Lower lobe of right lung (tissue), 2 donors: Measurements from ENCODE around the gene JHY. TPM values are rescaled to one million over a fixed set of nuclear protein-coding genes. Genes with fewer than 3 reads are reported as not detected.

Source experiments
- ATAC-seq, 2 donors: fragments of 200-7000 bp; cut with Tn5 transposase; one replicate each; pipeline ENCODE4 v1.9.1; 2020 to 2022; ENCODE audit warnings: mild to moderate bottlenecking in 2 of 2, moderate library complexity in 2 of 2
- DNase-seq: peaks from one replicate; pipeline ENCODE4 v3.0.0-alpha.2; 2020
- H3K27ac ChIP-seq: fragments of 200-600 bp; one replicate; pipeline ENCODE4 v1.8.0; 2022
- H3K27me3 ChIP-seq: fragments of 200-600 bp; one replicate; pipeline ENCODE4 v1.8.0; 2022; ENCODE audit warnings: low read depth
- H3K36me3 ChIP-seq: fragments of 200-600 bp; one replicate; pipeline ENCODE4 v1.8.0; 2022; ENCODE audit warnings: mild to moderate bottlenecking
- H3K4me1 ChIP-seq: fragments of 200-600 bp; one replicate; pipeline ENCODE4 v1.8.0; 2022
- H3K4me3 ChIP-seq: fragments of 200-600 bp; one replicate; pipeline ENCODE4 v1.8.0; 2022; ENCODE audit warnings: mild to moderate bottlenecking
- H3K9me3 ChIP-seq: fragments of 200-600 bp; one replicate; pipeline ENCODE4 v1.8.0; 2022
- CTCF ChIP-seq: fragments of 200-600 bp; IDR thresholded peaks from one replicate; pipeline ENCODE4 v1.8.0; 2022; ENCODE audit warnings: antibody characterized with exemption, mild to moderate bottlenecking
- intact Hi-C: fragments of 100-400 bp; cut with DNase I; formaldehyde crosslinking; loops from one replicate; pipeline ENCODE4 v1.11.0; 2022
- total RNA-seq: library from RNA; stranded (reverse); fragmentation: NEBNext Ultra II Directional; extraction: Animal tissue kit (Norgen Biotek cat#: 25700); gene quantifications from one replicate; pipeline ENCODE4 v1.2.1, GENCODE V29; 2021
- donor health status: DM: no; HTN: yes; CAD: no; lungs with severe emphysema.

The JHY gene
- total RNA-seq, 1 donor from 2014 or later: 10.4 TPM

DNA sequence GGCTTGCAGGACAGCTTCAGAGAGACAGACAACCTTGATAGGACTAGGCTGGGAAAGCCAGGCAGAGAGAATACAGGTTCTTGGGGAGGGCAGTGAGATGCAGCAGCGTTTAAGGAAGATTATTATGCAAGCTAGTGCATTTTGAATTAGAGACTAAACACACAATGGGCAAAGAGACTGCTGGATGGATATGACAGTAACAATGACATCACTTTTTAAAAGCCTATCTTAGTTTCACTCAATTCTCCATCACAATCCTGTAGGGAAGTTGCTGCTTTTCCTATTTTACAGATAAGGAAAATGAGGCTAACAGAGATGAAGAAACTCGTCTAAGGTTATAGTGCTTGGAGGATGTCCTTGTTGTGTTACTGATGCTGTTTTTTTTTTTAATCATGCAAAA is 5.6 kb downstream of the JHY start:
- intact Hi-C loops: no loop called here
- H3K4me3 ChIP-seq: no peak overlapping the region
- DNase-seq: no peak

GRCh38 chr11:122893131-122893530 is 10.6 kb downstream of the JHY start:
- intact Hi-C loops: no loop called here
- no peaks in the 10 kb centered on the region for H3K27me3 ChIP-seq
- no peak overlapping the region for H3K4me3 ChIP-seq
- no peaks in the 10 kb centered on the region for H3K4me1 ChIP-seq
- no peak for TF ChIP-seq CTCF
- no peaks in the 10 kb centered on the region for H3K36me3 ChIP-seq
- ATAC-seq (no peak), DNase-seq (no peak)
- H3K9me3 ChIP-seq: no peaks in the 10 kb centered on the region
- H3K27ac ChIP-seq: no peak overlapping the region

More for the DNA sequence above, 5.6 kb downstream of the JHY start:
- no peak overlapping the region for H3K27ac ChIP-seq
- H3K36me3 ChIP-seq: peaks cover 8% of the 10 kb centered on the region
- no peak for TF ChIP-seq CTCF
- H3K4me1 ChIP-seq: peaks cover 8% of the 10 kb centered on the region
- ATAC-seq: no peak
- no peaks in the 10 kb centered on the region for H3K27me3 ChIP-seq
- H3K9me3 ChIP-seq: no peaks in the 10 kb centered on the region

DNA sequence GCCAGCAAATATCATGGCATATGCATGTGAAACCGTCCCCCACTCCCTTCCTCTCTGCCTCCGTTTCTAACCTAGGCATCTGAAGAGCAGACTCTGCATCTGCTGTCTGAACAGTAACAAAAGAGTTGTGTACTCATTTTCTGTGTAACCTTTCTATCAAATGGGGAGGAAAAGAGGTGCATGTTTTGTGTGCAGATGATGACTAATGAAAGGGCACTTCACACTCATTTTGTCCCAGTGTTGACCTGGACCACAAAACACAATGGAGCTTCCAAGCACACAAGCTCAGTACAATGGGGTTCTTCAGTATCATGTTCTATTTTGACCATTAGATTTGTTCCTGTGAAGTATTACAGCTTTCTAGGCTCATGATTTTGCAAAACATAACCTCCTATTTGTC is 13.0 kb downstream of the JHY start:
- no peak for TF ChIP-seq CTCF
- no peak overlapping the region for H3K4me3 ChIP-seq

GRCh38 chr11:122897606-122898210 is 15.1 kb downstream of the JHY start:
- intact Hi-C loops: no loop called here
- no peak for DNase-seq
- no peaks in the 10 kb centered on the region for H3K9me3 ChIP-seq
- H3K4me1 ChIP-seq: no peaks in the 10 kb centered on the region
- ATAC-seq: no peak
- TF ChIP-seq CTCF: no peak
- H3K27me3 ChIP-seq: no peaks in the 10 kb centered on the region
- H3K4me3 ChIP-seq: no peak overlapping the region
- H3K27ac ChIP-seq: no peak overlapping the region
- H3K36me3 ChIP-seq: no peaks in the 10 kb centered on the region

More for the DNA sequence above, 13.0 kb downstream of the JHY start:
- Histone ChIP-seq H3K27me3 (no peaks in the 10 kb centered on the region), H3K27ac (no peak overlapping the region), H3K36me3 (no peaks in the 10 kb centered on the region), H3K9me3 (no peaks in the 10 kb centered on the region), H3K4me1 (no peaks in the 10 kb centered on the region)
- DNase-seq (no peak), ATAC-seq (no peak)
- intact Hi-C loops: no loop called here

- H3K36me3 ChIP-seq: no peaks in the 10 kb centered on the region
- intact Hi-C loops: no loop called here
- no peak overlapping the region for H3K27ac ChIP-seq
- DNase-seq (no peak), ATAC-seq (no peak)
- no peaks in the 10 kb centered on the region for H3K4me1 ChIP-seq
- H3K27me3 ChIP-seq: no peaks in the 10 kb centered on the region
- TF ChIP-seq CTCF: no peak
- no peaks in the 10 kb centered on the region for H3K9me3 ChIP-seq
- no peak overlapping the region for H3K4me3 ChIP-seq
These were observed 16.2 kb downstream of the JHY start for GRCh38 chr11:122898799-122899198.
